Mesodermal cell (in vitro differentiated cells): ENCODE results near the gene WNT6.

Source experiments
- H3K27ac ChIP-seq: 2 replicates; pipeline ENCODE4 v1.7.0; 2013; ENCODE audit warnings: mild to moderate bottlenecking, low read depth, low read length, moderate library complexity; ENCODE audit not compliant: severe bottlenecking
- H3K36me3 ChIP-seq: 2 replicates; pipeline ENCODE4 v1.7.1; 2013; ENCODE audit warnings: mild to moderate bottlenecking, low read length, moderate library complexity; ENCODE audit not compliant: control insufficient read depth, insufficient read depth
- H3K4me1 ChIP-seq: one replicate; pipeline ENCODE4 v1.7.1; 2013; ENCODE audit warnings: mild to moderate bottlenecking, low read length; ENCODE audit not compliant: insufficient read depth, control insufficient read depth, poor library complexity, severe bottlenecking
- H3K4me3 ChIP-seq: 2 replicates; pipeline ENCODE4 v1.7.0; 2013; ENCODE audit warnings: low read length, control low read depth, mild to moderate bottlenecking; ENCODE audit not compliant: insufficient read depth, poor library complexity, severe bottlenecking; ENCODE audit errors: extremely low read depth
- H3K9me3 ChIP-seq: 2 replicates; pipeline ENCODE4 v1.7.1; 2013; ENCODE audit warnings: mild to moderate bottlenecking, low read length, moderate library complexity; ENCODE audit not compliant: control insufficient read depth
- WGBS, 2 experiments: methylation state at CpG; one replicate each; pipeline ENCODE4 v1.1.5; 2013; ENCODE audit warnings: missing lambda C conversion rate in 2 of 2; ENCODE audit not compliant: insufficient coverage in 2 of 2; 5-methylcytosine and 5-hydroxymethylcytosine counted together

The WNT6 gene

DNA sequence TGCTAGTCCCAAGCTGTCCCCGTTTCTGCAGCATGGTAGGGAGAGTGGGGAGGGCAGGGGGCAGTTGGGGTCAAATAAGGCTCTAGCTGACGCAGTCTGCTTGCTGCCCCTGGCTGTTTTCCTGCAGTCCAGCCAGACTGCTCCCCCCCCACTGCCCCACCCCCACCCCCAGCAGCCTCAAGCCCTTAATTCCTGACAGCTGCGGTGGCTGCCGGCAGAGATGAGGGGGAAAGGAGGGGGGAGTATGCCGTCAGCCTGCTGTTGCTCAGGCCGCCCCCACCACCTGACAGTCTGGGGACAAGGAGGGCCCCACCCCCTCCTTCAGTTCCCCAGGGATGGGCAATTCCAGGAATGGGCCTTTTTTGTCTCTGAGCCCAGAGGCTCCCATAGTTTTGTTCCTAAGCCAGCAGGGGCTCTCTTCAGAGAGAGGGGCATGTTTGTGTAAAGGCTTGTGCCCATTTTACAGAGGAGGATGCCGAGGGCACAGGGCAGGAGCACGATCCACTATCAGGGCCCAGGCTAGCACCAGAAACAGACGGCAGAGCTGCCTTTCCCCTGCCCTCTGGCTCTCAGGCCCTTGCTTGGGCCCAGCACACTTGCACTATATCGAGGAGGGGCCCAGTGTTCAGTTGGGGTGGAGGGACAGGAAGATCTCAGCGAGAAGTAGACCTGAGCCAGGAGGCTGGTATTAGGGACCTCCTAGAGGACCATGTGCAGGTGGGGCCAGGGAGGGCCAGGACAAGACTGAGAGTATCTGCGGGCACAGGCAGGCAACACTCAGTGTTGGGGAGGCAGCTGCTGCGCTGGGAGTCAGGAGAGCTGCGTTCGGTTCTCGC lies 19.5 kb downstream of the WNT6 start:
- H3K27ac ChIP-seq, result no peak overlapping the region
- peaks cover 3% of the 10 kb centered on the region for H3K9me3 ChIP-seq
- H3K4me1 ChIP-seq, result peaks cover 13% of the 10 kb centered on the region
- no peak overlapping the region for H3K4me3 ChIP-seq
- WGBS, 2 experiments, result 15 to 17% methylated on average over 10 to 11 of the region's 16 CpGs
- no peaks in the 10 kb centered on the region for H3K36me3 ChIP-seq

DNA sequence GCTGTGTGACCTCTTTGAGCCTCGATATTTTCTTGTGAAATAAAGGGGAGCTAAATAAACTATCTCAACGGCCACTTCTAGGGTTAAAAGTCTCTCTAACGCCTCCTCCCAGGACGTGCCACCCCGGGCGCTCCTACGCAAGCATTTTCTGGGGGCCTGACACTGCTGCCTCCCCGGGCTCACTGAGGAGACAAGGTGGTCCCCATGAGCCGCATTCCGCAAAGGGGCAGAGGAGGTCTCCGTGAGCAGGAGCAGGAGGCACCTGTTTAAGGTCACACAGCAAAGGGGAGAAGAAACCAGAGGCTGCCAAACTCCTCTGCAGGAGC lies 20.1 kb downstream of the WNT6 start:
- no peak overlapping the region for H3K4me3 ChIP-seq
- no peak overlapping the region for H3K27ac ChIP-seq
- 2 to 6% methylated on average over 10 to 11 of the region's 11 CpGs for WGBS, 2 experiments
- peaks cover 13% of the 10 kb centered on the region for H3K4me1 ChIP-seq
- H3K9me3 ChIP-seq, result peaks cover 3% of the 10 kb centered on the region
- no peaks in the 10 kb centered on the region for H3K36me3 ChIP-seq

DNA sequence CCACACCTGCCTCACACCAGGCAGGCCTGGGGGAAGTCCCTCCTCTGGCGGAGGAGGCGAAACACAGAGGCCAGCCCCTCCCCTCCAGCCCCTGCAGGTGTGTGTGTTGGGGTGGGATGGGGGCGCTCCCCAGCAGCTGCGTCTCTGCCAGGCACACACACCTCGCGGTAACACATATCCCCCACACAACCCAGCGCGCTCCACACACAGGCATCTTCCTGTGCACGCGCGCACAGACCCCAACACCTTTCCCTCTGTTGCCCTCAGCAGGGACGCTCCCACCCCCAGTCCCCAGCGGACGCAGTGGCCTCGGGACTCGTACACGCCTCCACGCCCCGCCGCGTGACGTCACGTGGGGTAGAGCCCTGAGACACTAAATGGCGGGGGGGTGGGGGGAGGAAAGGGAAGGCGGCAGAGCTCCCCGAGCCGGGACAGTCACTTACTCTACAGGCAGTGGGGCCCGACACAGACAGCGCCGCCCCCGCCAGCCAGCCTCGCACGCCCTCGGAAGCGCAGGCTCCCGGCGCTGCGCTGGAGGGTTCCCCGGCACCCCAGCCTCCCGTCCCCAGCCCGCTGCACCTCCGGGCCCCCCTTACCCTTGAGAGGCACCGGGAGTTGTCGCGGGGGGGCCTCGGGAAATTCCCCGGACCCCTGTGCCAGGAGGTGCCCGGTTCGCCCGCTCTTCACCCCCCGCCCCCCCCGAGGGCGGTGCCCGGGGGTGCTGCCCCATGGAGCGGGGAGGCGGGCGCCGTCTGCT lies 20.7 kb downstream of the WNT6 start, which contains the start of gene WNT10A:
WNT10A (plus strand) TSS at position 751 of the 757 bp plus-strand sequence. CDS start 144 bp downstream, outside the sequence.
- Histone ChIP-seq H3K9me3 (peaks cover 3% of the 10 kb centered on the region), H3K27ac (no peak within 1 kb of the TSS), H3K36me3 (no peaks in the 10 kb centered on the region), H3K4me1 (peaks cover 13% of the 10 kb centered on the region), H3K4me3 (no peak within 1 kb of the TSS)
- 4 to 5% methylated on average over 29 to 31 of the region's 58 CpGs for WGBS, 2 experiments

DNA sequence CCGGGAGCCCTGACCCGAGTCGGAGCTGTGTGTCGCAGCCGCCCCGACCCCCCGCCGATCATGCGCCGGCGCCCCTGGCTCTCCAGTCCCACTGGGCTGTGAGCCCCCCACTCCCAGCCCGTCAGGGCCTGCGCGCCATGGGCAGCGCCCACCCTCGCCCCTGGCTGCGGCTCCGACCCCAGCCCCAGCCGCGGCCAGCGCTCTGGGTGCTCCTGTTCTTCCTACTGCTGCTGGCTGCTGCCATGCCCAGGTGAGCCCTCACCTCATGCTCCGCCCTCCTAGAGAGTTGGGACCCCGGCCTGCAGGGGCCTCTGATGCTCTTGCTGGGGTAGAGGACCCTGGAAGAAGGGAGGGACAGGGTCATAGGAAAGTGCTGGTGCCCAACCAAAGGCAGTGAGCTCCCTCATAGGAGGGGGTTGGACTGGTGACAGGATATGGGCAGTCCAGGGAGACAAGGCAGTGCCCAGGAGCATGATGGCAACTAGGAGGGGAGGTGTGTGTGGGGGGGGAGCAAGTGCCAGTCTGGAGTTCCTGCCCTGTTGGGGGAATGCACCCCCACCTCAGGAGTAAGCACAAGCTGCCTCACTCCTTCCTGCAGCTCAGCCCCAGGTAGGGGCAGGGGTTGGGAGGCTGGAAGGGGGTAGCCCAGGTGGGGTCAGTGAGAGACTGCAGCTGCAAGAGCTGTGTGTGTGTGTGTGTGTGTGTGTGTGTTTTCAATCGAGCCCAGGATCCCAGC lies 21.4 kb downstream of the WNT6 start:
- whole genome bisulfite sequencing, 2 experiments, result 5 to 14% methylated on average over 14 to 23 of the region's 24 CpGs
- Histone ChIP-seq H3K9me3 (peaks cover 3% of the 10 kb centered on the region), H3K36me3 (no peaks in the 10 kb centered on the region), H3K27ac (no peak overlapping the region), H3K4me3 (no peak overlapping the region), H3K4me1 (peaks cover 13% of the 10 kb centered on the region)

DNA sequence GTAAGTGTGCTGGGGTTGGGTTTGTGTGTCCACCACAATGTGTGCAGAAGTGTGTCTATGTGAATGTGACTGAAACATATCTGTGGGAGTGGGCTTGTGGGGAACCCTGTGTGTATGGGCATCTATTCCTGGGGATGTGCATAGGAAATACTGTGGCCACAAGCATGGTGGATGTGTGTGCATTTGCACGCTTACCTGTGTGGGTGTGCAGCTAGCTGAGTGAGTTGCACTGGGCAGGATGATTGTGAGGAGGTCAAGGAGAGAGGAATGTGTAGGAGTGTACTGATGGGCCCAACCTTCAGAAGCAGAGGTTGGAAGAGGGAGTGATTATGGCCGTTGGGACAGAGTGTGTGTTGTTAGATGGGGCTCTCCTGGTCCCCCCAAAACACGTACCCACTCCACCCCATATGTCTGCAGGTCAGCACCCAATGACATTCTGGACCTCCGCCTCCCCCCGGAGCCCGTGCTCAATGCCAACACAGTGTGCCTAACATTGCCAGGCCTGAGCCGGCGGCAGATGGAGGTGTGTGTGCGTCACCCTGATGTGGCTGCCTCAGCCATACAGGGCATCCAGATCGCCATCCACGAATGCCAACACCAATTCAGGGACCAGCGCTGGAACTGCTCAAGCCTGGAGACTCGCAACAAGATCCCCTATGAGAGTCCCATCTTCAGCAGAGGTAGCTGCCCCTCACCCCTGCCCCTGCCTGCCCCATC lies 22.3 kb downstream of the WNT6 start:
- Histone ChIP-seq H3K4me1 (peaks cover 13% of the 10 kb centered on the region), H3K9me3 (no peaks in the 10 kb centered on the region), H3K27ac (no peak overlapping the region), H3K36me3 (no peaks in the 10 kb centered on the region), H3K4me3 (no peak overlapping the region)
- 73 to 75% methylated on average over 8 to 12 of the region's 13 CpGs for WGBS, 2 experiments

DNA sequence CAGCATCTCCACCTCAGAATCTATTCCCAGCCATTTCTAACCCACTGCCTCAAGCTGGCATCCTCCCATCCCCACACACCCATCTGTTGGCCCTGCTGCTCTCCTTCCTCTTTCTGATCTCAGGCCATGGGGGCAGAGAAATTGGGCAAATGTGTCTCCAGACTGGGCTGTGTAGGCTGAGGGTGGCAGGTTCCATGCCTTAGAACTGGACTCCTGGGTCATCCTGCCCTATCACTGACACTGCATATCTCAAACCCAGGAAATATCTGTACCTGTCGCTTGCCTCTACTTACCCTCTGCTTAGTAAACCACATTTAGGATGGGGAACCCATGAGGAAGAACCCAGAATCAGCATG lies 22.8 kb downstream of the WNT6 start:
- Histone ChIP-seq H3K4me3 (no peak overlapping the region), H3K36me3 (no peaks in the 10 kb centered on the region), H3K9me3 (no peaks in the 10 kb centered on the region), H3K4me1 (peaks cover 13% of the 10 kb centered on the region), H3K27ac (no peak overlapping the region)
- WGBS, 2 experiments, result no CpG with 5 or more reads among the region's 1 CpG

DNA sequence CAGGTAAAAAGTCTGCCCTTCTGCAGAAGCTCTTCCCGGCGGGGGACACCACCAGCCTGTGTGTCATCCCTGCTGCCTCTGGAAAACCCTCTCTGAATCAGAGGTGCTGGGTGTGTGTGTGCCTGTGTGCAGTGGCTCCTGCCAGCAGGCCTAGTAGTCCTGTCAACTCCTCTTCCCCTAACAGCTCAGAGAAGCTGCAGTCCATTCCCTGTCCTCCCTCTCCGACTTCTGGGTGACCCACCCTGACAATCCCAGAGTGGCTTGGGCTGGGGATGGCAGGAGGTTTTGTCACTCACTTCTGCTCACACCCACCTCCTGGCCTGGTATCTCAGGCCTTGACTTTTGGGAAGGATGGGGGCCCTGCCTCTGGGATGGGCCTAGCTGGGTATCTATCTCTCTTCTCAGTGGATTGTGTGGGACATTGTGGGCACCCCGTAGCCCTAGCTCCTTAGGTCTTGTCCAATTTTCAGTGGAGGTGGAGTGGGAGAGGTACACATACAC lies 23.3 kb downstream of the WNT6 start:
- no peaks in the 10 kb centered on the region for H3K9me3 ChIP-seq
- H3K4me3 ChIP-seq, result no peak overlapping the region
- peaks cover 13% of the 10 kb centered on the region for H3K4me1 ChIP-seq
- no peak overlapping the region for H3K27ac ChIP-seq
- WGBS, 2 experiments, result no CpG with 5 or more reads among the region's 4 CpGs
- no peaks in the 10 kb centered on the region for H3K36me3 ChIP-seq

DNA sequence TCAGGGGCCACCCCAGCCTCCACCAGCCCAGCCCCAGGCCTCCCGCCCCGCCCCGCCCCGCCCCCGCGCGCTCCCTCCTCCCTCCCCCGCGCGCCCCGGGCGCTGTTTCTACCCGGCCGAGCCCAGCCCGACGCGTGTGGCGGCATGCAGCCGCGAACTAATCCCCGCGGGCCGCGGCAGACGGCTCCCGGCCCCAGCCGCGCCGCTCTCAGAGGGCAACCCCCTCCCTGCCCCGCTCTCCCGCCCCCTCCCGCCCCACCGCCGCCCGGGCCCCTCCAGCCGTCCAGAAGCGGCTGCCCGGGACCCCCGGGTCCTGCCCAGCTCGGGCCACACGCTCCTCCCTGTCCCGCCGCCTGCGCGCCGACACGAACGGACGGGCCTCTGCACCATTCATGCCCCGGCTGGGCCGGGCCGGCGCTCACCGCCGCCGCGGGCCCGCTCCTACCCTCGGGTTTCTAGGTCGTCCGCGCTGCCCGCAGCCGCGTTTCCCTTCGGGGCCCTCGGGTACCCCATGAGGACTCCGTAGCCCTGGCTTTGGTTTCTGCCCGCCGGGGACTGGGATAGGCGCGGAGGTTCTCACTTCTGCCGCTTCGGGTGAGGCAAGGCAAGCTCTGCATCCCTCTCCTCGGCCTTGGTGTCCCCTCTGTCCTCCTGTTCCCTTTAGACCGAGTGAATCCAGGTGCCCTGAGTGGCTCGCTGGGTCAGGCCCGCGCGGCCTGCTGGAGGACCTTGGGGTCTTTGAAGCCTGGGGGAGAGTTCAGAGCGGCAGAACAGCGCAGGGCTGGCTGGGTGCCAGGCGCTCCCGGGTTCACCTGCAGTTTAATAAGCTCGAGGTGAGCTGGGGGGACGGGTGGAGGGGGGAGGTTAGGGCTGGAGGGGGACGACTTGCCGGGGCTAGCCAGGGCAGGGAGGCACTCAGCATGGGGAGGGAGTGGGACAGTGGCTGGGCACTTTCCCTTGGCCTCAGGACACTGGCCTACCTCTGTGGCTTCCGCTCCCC lies 24.2 kb downstream of the WNT6 start:
- H3K4me1 ChIP-seq, result peaks cover 13% of the 10 kb centered on the region
- H3K4me3 ChIP-seq, result peak overlapping the region; percentile 1
- H3K9me3 ChIP-seq, result no peaks in the 10 kb centered on the region
- no peaks in the 10 kb centered on the region for H3K36me3 ChIP-seq
- H3K27ac ChIP-seq, result no peak overlapping the region
- 2 to 7% methylated on average over 30 to 41 of the region's 89 CpGs for WGBS, 2 experiments

DNA sequence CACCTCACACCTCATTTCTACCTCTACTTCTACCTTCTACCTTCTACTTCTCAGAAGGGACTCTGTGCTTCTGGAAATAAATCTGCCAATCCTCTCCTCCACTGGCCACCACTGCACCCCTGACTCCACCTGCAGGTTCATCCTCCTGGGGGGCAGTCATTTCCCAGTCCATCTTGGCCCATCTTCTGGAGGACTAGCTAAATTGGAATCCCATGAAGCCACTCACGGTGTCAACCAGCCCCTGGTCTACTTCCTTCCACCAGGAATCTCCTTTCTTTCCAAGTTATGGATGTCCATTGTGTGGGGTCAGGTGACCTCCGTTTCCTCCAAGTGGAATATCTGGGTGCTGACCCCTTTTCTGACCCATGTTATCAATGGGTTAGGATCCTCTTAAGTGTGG lies 24.9 kb downstream of the WNT6 start:
- H3K4me3 ChIP-seq, result no peak overlapping the region
- H3K4me1 ChIP-seq, result peaks cover 7% of the 10 kb centered on the region
- H3K36me3 ChIP-seq, result no peaks in the 10 kb centered on the region
- no peak overlapping the region for H3K27ac ChIP-seq
- 57% methylated on average over 1 of the region's 2 CpGs; no CpG with 5 or more reads in 1 of the 2 experiments for WGBS, 2 experiments
- no peaks in the 10 kb centered on the region for H3K9me3 ChIP-seq
